Measurements from ENCODE around the gene MKRN1. TPM values are rescaled to one million over a fixed set of nuclear protein-coding genes. Genes with fewer than 3 reads are reported as not detected.
"Not testable (repeated sequence)": the region's sequence is repeated elsewhere in the genome, so short reads cannot be mapped to it uniquely, and the experiment has no call there.

MKRN1 gene
- polyA plus RNA-seq, 1 donor, result 83.4 TPM

- DNase-seq (ENCODE audit: low read depth), result no peak
These were observed 6.4 kb upstream of the MKRN1 start for GRCh38 chr7:140485500-140486265.

GRCh38 chr7:140484951-140485499, 5.7 kb upstream of the MKRN1 start:
- DNase-seq (ENCODE audit: low read depth), result no peak

- DNase-seq (ENCODE audit: low read depth), result no peak
These were observed 5.2 kb upstream of the MKRN1 start for GRCh38 chr7:140484479-140484878.

GRCh38 chr7:140479739-140480084, 407 bp upstream of the MKRN1 start:
- DNase-seq (ENCODE audit: low read depth), result no peak

GRCh38 chr7:140478246-140479061, 851 bp downstream of the MKRN1 start:
- no peak for DNase-seq (ENCODE audit: low read depth)

GRCh38 chr7:140476698-140477261, 2.5 kb downstream of the MKRN1 start:
- no peak for DNase-seq (ENCODE audit: low read depth)

- no peak for DNase-seq (ENCODE audit: low read depth)
These were observed 3.5 kb downstream of the MKRN1 start for GRCh38 chr7:140475747-140476333.

GRCh38 chr7:140463111-140463510, 16.2 kb downstream of the MKRN1 start:
- no peak for DNase-seq (ENCODE audit: low read depth)

- DNase-seq (ENCODE audit: low read depth), result no peak
These were observed 20.4 kb downstream of the MKRN1 start for GRCh38 chr7:140458916-140459315.

- DNase-seq (ENCODE audit: low read depth), result no peak
These were observed 21.1 kb downstream of the MKRN1 start for GRCh38 chr7:140458201-140458600.

GRCh38 chr7:140456551-140457051, 22.7 kb downstream of the MKRN1 start:
- no peak for DNase-seq (ENCODE audit: low read depth)

GRCh38 chr7:140455743-140456142, 23.6 kb downstream of the MKRN1 start:
- no peak for DNase-seq (ENCODE audit: low read depth)

GRCh38 chr7:140454657-140455015, 24.7 kb downstream of the MKRN1 start:
- DNase-seq (ENCODE audit: low read depth), result no peak

- not testable (repeated sequence) for DNase-seq (ENCODE audit: low read depth)
These were observed 25.3 kb downstream of the MKRN1 start for GRCh38 chr7:140453785-140454656.

GRCh38 chr7:140453273-140453672, 26.0 kb downstream of the MKRN1 start:
- DNase-seq (ENCODE audit: low read depth), result no peak

GRCh38 chr7:140451716-140452115, 27.6 kb downstream of the MKRN1 start:
- DNase-seq (ENCODE audit: low read depth), result no peak

GRCh38 chr7:140448781-140449480, 30.4 kb downstream of the MKRN1 start:
- no peak for DNase-seq (ENCODE audit: low read depth)

GRCh38 chr7:140447841-140448240, 31.5 kb downstream of the MKRN1 start:
- DNase-seq (ENCODE audit: low read depth), result no peak

- DNase-seq (ENCODE audit: low read depth), result no peak
These were observed 32.8 kb downstream of the MKRN1 start for GRCh38 chr7:140446467-140446866.

- no peak for DNase-seq (ENCODE audit: low read depth)
These were observed 37.8 kb downstream of the MKRN1 start for GRCh38 chr7:140441519-140441918.

Data from forelimb muscle (tissue), 1 donor.